ENCODE data around the gene SH3PXD2B. TPM values are rescaled to one million over a fixed set of nuclear protein-coding genes. Genes with fewer than 3 reads are reported as not detected.

The SH3PXD2B gene
- total RNA-seq, 1 donor from 2014 or later = 46.2 TPM

DNA sequence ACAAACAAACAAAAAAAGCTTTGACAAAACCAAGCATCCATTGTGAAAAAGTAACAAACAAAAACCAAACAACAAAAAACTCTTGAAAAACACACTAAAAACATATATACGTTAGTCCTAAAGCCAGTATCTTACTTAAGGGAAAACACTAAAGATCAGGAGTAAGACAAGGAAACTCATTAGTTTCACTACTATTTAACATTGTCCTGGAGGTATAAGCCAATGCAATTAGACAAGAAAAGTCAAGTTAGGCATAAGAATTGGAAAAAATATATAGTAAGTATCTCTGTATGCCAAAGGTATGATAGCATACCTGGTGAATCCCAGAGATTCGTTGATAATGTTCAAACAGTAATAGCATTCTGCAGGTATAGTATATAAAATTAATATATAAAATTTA, 148.9 kb downstream of the SH3PXD2B start:
- Histone ChIP-seq H3K27ac (no peak overlapping the region), H3K27me3 (no peaks in the 10 kb centered on the region), H3K36me3 (no peaks in the 10 kb centered on the region), H3K4me1 (no peaks in the 10 kb centered on the region), H3K4me3 (no peak overlapping the region), H3K9me3 (no peaks in the 10 kb centered on the region)
- intact Hi-C loops (cut with DNase I) = no loop called here
- TF ChIP-seq, protein P1, sequence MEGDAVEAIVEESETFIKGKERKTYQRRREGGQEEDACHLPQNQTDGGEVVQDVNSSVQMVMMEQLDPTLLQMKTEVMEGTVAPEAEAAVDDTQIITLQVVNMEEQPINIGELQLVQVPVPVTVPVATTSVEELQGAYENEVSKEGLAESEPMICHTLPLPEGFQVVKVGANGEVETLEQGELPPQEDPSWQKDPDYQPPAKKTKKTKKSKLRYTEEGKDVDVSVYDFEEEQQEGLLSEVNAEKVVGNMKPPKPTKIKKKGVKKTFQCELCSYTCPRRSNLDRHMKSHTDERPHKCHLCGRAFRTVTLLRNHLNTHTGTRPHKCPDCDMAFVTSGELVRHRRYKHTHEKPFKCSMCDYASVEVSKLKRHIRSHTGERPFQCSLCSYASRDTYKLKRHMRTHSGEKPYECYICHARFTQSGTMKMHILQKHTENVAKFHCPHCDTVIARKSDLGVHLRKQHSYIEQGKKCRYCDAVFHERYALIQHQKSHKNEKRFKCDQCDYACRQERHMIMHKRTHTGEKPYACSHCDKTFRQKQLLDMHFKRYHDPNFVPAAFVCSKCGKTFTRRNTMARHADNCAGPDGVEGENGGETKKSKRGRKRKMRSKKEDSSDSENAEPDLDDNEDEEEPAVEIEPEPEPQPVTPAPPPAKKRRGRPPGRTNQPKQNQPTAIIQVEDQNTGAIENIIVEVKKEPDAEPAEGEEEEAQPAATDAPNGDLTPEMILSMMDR (IDR thresholded peaks at IDR 0.05) = no peak
- ATAC-seq (no peak), DNase-seq (no peak)

DNA sequence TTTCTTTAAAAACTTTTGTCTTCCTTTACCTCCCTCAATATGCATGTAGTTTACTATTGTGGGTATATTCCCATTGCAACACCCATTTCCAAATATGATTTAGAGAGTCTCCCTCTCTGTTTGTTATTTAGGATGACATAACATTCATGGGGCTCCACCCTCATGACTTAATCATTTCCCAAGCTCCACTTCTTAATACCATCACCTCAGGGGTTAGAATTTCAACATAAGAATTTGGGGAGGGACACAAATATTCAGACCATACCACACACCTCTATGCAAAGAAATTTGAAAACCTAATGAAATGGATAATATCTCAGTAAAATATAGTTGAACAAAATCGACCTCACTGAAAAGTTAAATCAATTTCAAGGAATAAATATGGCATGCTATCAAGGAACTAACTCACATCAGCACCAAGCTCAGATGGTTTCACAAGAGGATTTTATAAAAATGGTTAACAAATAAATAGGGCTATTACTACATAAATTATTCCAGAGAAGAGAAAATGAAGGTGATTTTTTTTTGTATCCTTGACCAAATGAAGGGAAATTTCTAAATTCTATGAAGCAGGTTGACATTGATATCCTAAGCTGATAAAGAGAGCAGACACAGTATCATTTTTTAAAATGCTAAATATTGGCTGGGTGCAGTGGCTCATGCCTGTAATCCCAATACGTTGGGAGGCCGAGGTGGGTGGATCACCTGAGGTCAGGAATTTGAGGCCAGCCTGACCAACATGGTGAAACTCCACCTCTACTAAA, 150.6 kb downstream of the SH3PXD2B start:
- Histone ChIP-seq H3K27ac (no peak overlapping the region), H3K4me3 (no peak overlapping the region), H3K27me3 (no peaks in the 10 kb centered on the region), H3K9me3 (no peaks in the 10 kb centered on the region), H3K4me1 (no peaks in the 10 kb centered on the region), H3K36me3 (no peaks in the 10 kb centered on the region)
- DNase-seq (no peak), ATAC-seq (no peak)
- TF ChIP-seq, protein P1 (IDR thresholded peaks at IDR 0.05) = no peak
- intact Hi-C loops (cut with DNase I) = no loop called here

DNA sequence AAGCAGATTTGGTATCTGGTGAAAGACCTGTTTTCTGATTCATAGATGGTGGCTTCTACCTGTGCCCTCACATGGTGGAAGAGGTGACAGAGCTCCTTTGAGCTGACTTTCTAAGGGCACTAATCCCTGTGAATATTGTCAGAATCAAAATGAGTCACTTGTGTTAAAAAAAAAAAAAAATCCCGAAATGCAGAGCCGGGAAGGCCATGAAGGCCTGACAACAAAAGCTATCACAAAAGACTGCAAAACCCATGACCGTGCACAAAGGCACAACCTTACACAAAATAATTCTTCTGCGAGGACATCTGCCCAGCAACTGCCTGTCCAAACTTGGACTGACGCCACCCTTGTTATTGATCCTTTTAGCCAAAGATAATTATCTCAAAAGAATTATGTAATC, 151.2 kb downstream of the SH3PXD2B start:
- TF ChIP-seq, protein P1 (IDR thresholded peaks at IDR 0.05) = no peak
- Histone ChIP-seq H3K4me1 (no peaks in the 10 kb centered on the region), H3K27me3 (no peaks in the 10 kb centered on the region), H3K36me3 (no peaks in the 10 kb centered on the region), H3K4me3 (no peak overlapping the region), H3K9me3 (no peaks in the 10 kb centered on the region), H3K27ac (no peak overlapping the region)
- intact Hi-C loops (cut with DNase I) = no loop called here
- DNase-seq (no peak), ATAC-seq (no peak)

DNA sequence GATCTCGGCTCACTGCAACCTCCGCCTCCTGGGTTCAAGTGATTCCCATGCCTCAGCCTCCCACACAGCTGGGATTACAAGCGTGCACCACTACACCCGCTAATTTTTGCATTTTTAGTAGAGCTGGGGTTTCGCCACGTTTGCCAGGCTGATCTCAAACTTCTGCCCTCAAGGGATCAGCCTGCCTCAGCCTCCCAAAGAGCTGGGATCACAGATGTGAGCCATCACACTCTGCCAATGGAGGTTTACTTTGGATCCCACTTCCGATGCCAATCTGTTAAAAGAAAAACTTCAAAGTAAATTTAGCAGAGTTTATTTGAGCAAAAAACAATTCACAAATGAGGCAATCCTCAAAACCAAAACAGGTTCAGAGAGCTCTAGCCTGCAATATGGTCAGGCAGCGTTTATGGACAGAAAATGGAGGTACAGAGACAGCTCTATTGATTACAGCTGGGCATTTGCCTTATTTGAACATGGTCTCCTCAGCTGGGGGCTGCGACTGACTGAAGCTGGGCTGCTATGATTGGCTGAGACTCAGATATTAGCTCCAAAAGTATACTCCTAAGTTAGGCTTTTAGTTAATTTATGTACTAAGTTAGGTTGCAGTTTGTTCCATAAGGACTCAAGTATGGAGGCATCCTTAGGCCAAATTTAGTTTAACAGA, 152.1 kb downstream of the SH3PXD2B start:
- Histone ChIP-seq H3K9me3 (no peaks in the 10 kb centered on the region), H3K4me3 (no peak overlapping the region), H3K27me3 (no peaks in the 10 kb centered on the region), H3K4me1 (no peaks in the 10 kb centered on the region), H3K36me3 (no peaks in the 10 kb centered on the region), H3K27ac (no peak overlapping the region)
- TF ChIP-seq, protein P1 (IDR thresholded peaks at IDR 0.05) = no peak
- ATAC-seq (no peak), DNase-seq (no peak)
- intact Hi-C loops (cut with DNase I) = no loop called here

DNA sequence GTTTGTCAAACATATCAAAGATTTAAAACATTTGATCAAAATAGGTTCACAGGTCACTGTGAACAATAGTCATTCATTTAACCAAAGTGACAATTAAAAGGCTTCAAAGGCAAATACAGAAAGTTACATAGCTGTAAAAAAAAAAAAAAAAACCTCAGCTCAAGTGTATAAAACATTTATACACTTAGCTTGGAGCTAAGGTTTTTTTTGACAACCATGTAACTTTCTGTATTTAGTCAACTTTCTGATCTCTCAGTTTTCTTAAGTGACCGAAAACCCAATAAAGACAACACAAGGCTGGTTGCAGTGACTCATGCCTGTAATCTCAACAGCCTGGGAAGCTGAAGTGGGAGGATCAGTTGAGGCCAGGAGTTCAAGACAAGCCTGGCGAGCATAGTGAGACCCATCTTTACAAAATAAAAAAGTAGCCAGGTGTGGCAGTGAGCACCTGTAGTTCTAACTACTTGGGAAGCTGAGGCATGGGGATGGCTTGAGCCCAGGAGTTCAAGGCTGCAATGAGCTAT, 154.3 kb downstream of the SH3PXD2B start:
- DNase-seq (no peak), ATAC-seq (no peak)
- Histone ChIP-seq H3K4me1 (no peaks in the 10 kb centered on the region), H3K4me3 (no peak overlapping the region), H3K36me3 (no peaks in the 10 kb centered on the region), H3K27ac (no peak overlapping the region), H3K9me3 (no peaks in the 10 kb centered on the region), H3K27me3 (no peaks in the 10 kb centered on the region)
- intact Hi-C loops (cut with DNase I) = no loop called here
- TF ChIP-seq, protein P1 (IDR thresholded peaks at IDR 0.05) = no peak
